H1 (cell line): Measurements from ENCODE around the gene NUPR1. TPM values are rescaled to one million over a fixed set of nuclear protein-coding genes. Genes with fewer than 3 reads are reported as not detected.
A peak's percentile ranks its signal among the peaks of the same experiment; 100 is the strongest.

Experiments used
- CTCF ChIA-PET: fragments of 300-600 bp; sonication (Branson Sonifier 250); formaldehyde crosslinking; loops from one replicate; lab custom pipeline; 2021; ENCODE audit not compliant: partially characterized antibody; lab: Charles Lee
- POLR2A ChIA-PET: fragments of 300-600 bp; sonication (Branson Sonifier 250); formaldehyde crosslinking; loops from one replicate; lab custom pipeline; 2021; ENCODE audit warnings: inconsistent platforms; ENCODE audit not compliant: partially characterized antibody; lab: Charles Lee
- DNase-seq, 2 experiments: peaks; one replicate each; pipeline versions ENCODE4 v3.0.0 to v3.0.0-alpha.2; 2010 to 2022; ENCODE audit warnings: low spot score in 2 of 2, low read depth in 1 of 2, mixed read lengths in 1 of 2
- FAIRE-seq: peaks from 2 replicates; lab custom pipeline; 2011; peaks lifted over from hg19 to GRCh38; lab: Jason Lieb, UNC
- H2AFZ ChIP-seq: 2 replicates; pipeline ENCODE4 v1.8.1; 2012; ENCODE audit warnings: low read length, inconsistent platforms
- H2AK5ac ChIP-seq: 2 replicates; pipeline ENCODE4 v1.6.1; 2013; ENCODE audit warnings: low read depth, low read length
- H2BK120ac ChIP-seq: replicated peaks from 2 replicates; pipeline ENCODE3; 2013; ENCODE audit warnings: low read depth, low read length, inconsistent platforms
- H2BK12ac ChIP-seq: 2 replicates; pipeline ENCODE4 v1.6.1; 2013; ENCODE audit warnings: low read depth, low read length
- H2BK15ac ChIP-seq: 2 replicates; pipeline ENCODE4 v1.6.1; 2013; ENCODE audit warnings: low read length
- H2BK20ac ChIP-seq: 2 replicates; pipeline ENCODE4 v1.6.1; 2013; ENCODE audit warnings: low read length
- H2BK5ac ChIP-seq: 2 replicates; pipeline ENCODE4 v1.6.1; 2013; ENCODE audit warnings: low read depth, low read length
- H3K14ac ChIP-seq: 2 replicates; pipeline ENCODE4 v1.6.1; 2013; ENCODE audit warnings: inconsistent platforms; ENCODE audit not compliant: insufficient read length
- H3K18ac ChIP-seq: 2 replicates; pipeline ENCODE4 v1.6.1; 2013; ENCODE audit warnings: low read length; ENCODE audit errors: extremely low read depth
- H3K23ac ChIP-seq: 2 replicates; pipeline ENCODE4 v1.6.1; 2013; ENCODE audit warnings: inconsistent platforms; ENCODE audit not compliant: insufficient read length
- H3K23me2 ChIP-seq: 2 replicates; pipeline ENCODE4 v1.6.1; 2013; ENCODE audit warnings: low read depth, low read length
- H3K27ac ChIP-seq: 2 replicates; pipeline ENCODE4 v1.6.1; 2011; ENCODE audit warnings: low read depth, low read length, inconsistent platforms
- H3K27me3 ChIP-seq, 4 experiments: replicated peaks in 1 of 4; 1 replicate in 1 of 4; 2 replicates in 3 of 4; pipeline versions ENCODE4 v1.6.1 to v1.8.1; 2011 to 2013; ENCODE audit warnings: low read length in 3 of 4, mild to moderate bottlenecking in 3 of 4, inconsistent platforms in 2 of 4, mixed read lengths in 2 of 4, moderate library complexity in 1 of 4; ENCODE audit not compliant: control insufficient read depth in 3 of 4, insufficient read depth in 3 of 4; ENCODE audit errors: extremely low read depth in 1 of 4
- H3K36me3 ChIP-seq, 4 experiments: 2 replicates each; pipeline versions ENCODE4 v1.6.1 to v1.8.1; 2011 to 2013; ENCODE audit warnings: mild to moderate bottlenecking in 4 of 4, low read length in 3 of 4, moderate library complexity in 2 of 4, control low read depth in 1 of 4, inconsistent platforms in 1 of 4; ENCODE audit not compliant: insufficient read depth in 4 of 4, control insufficient read depth in 2 of 4
- H3K4ac ChIP-seq: replicated peaks from 2 replicates; pipeline ENCODE3; 2013; ENCODE audit warnings: low read length, low read depth, mixed read lengths, inconsistent platforms; ENCODE audit not compliant: insufficient read length
- H3K4me1 ChIP-seq, 4 experiments: replicated peaks in 1 of 4; 1 replicate in 1 of 4; 2 replicates in 3 of 4; pipeline versions ENCODE4 v1.6.1 to v1.8.1; 2011 to 2013; ENCODE audit warnings: low read length in 3 of 4, inconsistent platforms in 2 of 4, mixed read lengths in 1 of 4; ENCODE audit not compliant: insufficient read depth in 4 of 4, control insufficient read depth in 3 of 4
- H3K4me2 ChIP-seq, 2 experiments: 2 replicates each; pipeline versions ENCODE4 v1.6.1 to v1.8.1; 2011 to 2013; ENCODE audit warnings: low read depth in 2 of 2, low read length in 2 of 2, control low read depth in 1 of 2, inconsistent platforms in 1 of 2, mild to moderate bottlenecking in 1 of 2; ENCODE audit not compliant: insufficient read depth in 1 of 2
- H3K4me3 ChIP-seq, 4 experiments: fragments of 200-600, 300-600 bp in 1 of 4; sonication (generic), shearing (Covaris generic), sonication (Bioruptor Twin) in 1 of 4; 2 replicates each; pipeline versions ENCODE4 v1.5.1 to v1.8.1; 2011 to 2016; ENCODE audit warnings: low read length in 4 of 4, low read depth in 3 of 4, control low read depth in 2 of 4, inconsistent platforms in 2 of 4, mild to moderate bottlenecking in 2 of 4, mixed read lengths in 1 of 4, moderate library complexity in 1 of 4; ENCODE audit not compliant: insufficient read depth in 2 of 4; ENCODE audit errors: extremely low read depth in 1 of 4
- H3K56ac ChIP-seq: replicated peaks from 2 replicates; pipeline ENCODE3; 2013; ENCODE audit warnings: low read depth, mild to moderate bottlenecking, mixed read lengths, low read length, inconsistent platforms; ENCODE audit not compliant: insufficient read length
- H3K79me1 ChIP-seq: 2 replicates; pipeline ENCODE4 v1.6.1; 2013; ENCODE audit warnings: low read depth, low read length, control low read depth
- H3K79me2 ChIP-seq, 2 experiments: 2 replicates each; pipeline versions ENCODE4 v1.6.1 to v1.8.1; 2012 to 2013; ENCODE audit warnings: low read length in 2 of 2, mild to moderate bottlenecking in 2 of 2, inconsistent platforms in 1 of 2; ENCODE audit not compliant: insufficient read depth in 2 of 2, control insufficient read depth in 1 of 2
- H3K9ac ChIP-seq, 4 experiments: replicated peaks in 1 of 4; 1 replicate in 1 of 4; 2 replicates in 3 of 4; pipeline versions ENCODE4 v1.6.1 to v1.8.1; 2011 to 2013; ENCODE audit warnings: low read depth in 3 of 4, low read length in 3 of 4, control low read depth in 2 of 4, mild to moderate bottlenecking in 2 of 4, moderate library complexity in 2 of 4, inconsistent platforms in 1 of 4; ENCODE audit errors: extremely low read depth in 1 of 4
- H3K9me3 ChIP-seq, 2 experiments: 2 replicates each; pipeline versions ENCODE4 v1.6.1 to v1.8.1; 2012 to 2013; ENCODE audit warnings: mild to moderate bottlenecking in 2 of 2, moderate library complexity in 2 of 2, control low read depth in 1 of 2, inconsistent platforms in 1 of 2, low read depth in 1 of 2, low read length in 1 of 2, mixed read lengths in 1 of 2; ENCODE audit not compliant: insufficient read depth in 2 of 2
- H4K20me1 ChIP-seq, 2 experiments: replicated peaks in 1 of 2; 2 replicates each; pipeline versions ENCODE3 to v1.8.1; 2011 to 2013; ENCODE audit warnings: inconsistent platforms in 2 of 2, low read length in 2 of 2, mild to moderate bottlenecking in 1 of 2; ENCODE audit not compliant: insufficient read depth in 2 of 2, control insufficient read depth in 1 of 2
- H4K5ac ChIP-seq: 2 replicates; pipeline ENCODE4 v1.6.1; 2013; ENCODE audit warnings: low read length, low read depth, mixed read lengths, inconsistent platforms; ENCODE audit not compliant: insufficient read length
- H4K8ac ChIP-seq: 2 replicates; pipeline ENCODE4 v1.8.0; 2013; ENCODE audit warnings: mild to moderate bottlenecking, moderate library complexity, low read length, inconsistent platforms; ENCODE audit not compliant: insufficient read depth; ENCODE audit errors: extremely low read depth
- H4K91ac ChIP-seq: replicated peaks from 2 replicates; pipeline ENCODE3; 2013; ENCODE audit warnings: low read length, mixed read lengths, inconsistent platforms; ENCODE audit not compliant: insufficient read length
- BRCA1 ChIP-seq: IDR thresholded peaks from 2 replicates; pipeline ENCODE4 v1.6.1; 2012; ENCODE audit warnings: low read depth, low read length, improper control_type of control experiment
- RBBP5 ChIP-seq: IDR thresholded peaks from 2 replicates; pipeline ENCODE4 v1.7.1; 2012; ENCODE audit warnings: low read depth, mild to moderate bottlenecking, inconsistent platforms, low read length, moderate library complexity, borderline replicate concordance
- RFX5 ChIP-seq: IDR thresholded peaks from 2 replicates; pipeline ENCODE4 v1.6.1; 2011; ENCODE audit warnings: low read depth, low read length, improper control_type of control experiment, borderline replicate concordance
- SIRT6 ChIP-seq: IDR thresholded peaks from one replicate; pipeline ENCODE4 v1.7.1; 2012; ENCODE audit warnings: low read length, inconsistent platforms
- TCF12 ChIP-seq: IDR thresholded peaks from 2 replicates; pipeline ENCODE4 v1.6.1; 2011; ENCODE audit warnings: low read depth, mild to moderate bottlenecking, low read length
- WGBS, 2 experiments: shearing (Covaris generic) in 1 of 2; methylation state at CpG; one replicate each; pipeline versions ENCODE4 v1.1.6 to v1.1.7; 2013 to 2015; ENCODE audit warnings: low lambda C conversion rate in 2 of 2, mixed read lengths in 2 of 2, inconsistent platforms in 1 of 2, low coverage in 1 of 2, missing lambda C conversion rate in 1 of 2; ENCODE audit not compliant: insufficient replicate concordance in 2 of 2, insufficient coverage in 1 of 2, insufficient read length in 1 of 2; ENCODE audit errors: extremely low coverage in 1 of 2, missing lambda C conversion rate in 1 of 2; 5-methylcytosine and 5-hydroxymethylcytosine counted together
- polyA plus RNA-seq, 7 experiments: library from polyadenylated mRNA; depleted of rRNA in 3 of 7; stranded (reverse) in 5 of 7; unstranded in 2 of 7; fragments of >200 nt in 5 of 7; fragments of 200-250 nt in 2 of 7; gene quantifications; 1 replicate in 5 of 7; 2 replicates in 1 of 7; 4 replicates in 1 of 7; pipeline versions ENCODE4 v1.2.1 to v1.2.3, GENCODE V29; 2011 to 2013; ENCODE audit warnings: missing spikeins in 2 of 7, mixed read lengths in 2 of 7
- total RNA-seq: library from RNA; stranded (reverse); fragmentation: NEBNext Ultra II Directional; extraction: Animal tissue kit (Norgen Biotek cat#: 25700); gene quantifications from 2 replicates; pipeline ENCODE4 v1.2.1, GENCODE V29; 2021

NUPR1 gene
- total and polyA plus RNA-seq, 2 of the 8 experiments (the other 6 are each of a cell fraction or from before 2014, with no cell fraction given) = 0.17 to 0.20 TPM

- Histone ChIP-seq H3K4ac (no peak overlapping the region), H3K9me3 (no peaks in the 10 kb centered on the region), H4K91ac (no peak overlapping the region), H3K23me2 (no peaks in the 10 kb centered on the region; the same call in 1 of the 2 replicates), H4K20me1 (peaks cover 0 to 2% of the 10 kb centered on the region in 2 experiments), H3K79me2 (peaks cover 0 to 3% of the 10 kb centered on the region in 2 experiments; a peak in 2 of 4 replicates), H3K18ac (no peak overlapping the region), H2AK5ac (no peak overlapping the region), H3K36me3 (no peaks in the 10 kb centered on the region; a peak in 1 of 8 replicates), H4K8ac (no peak overlapping the region), H3K14ac (no peak overlapping the region), H3K79me1 (no peaks in the 10 kb centered on the region; the same call in 1 of the 2 replicates), H3K4me1 (no peaks in the 10 kb centered on the region), H3K9ac (no peak overlapping the region), H3K27ac (no peak overlapping the region), H2BK5ac (no peak overlapping the region), H2BK12ac (no peak overlapping the region), H3K23ac (no peak overlapping the region), H2BK120ac (no peak overlapping the region), H3K4me3 (peak overlapping the region; percentile 21 to 86 (median 47); a peak in 6 of 8 replicates), H4K5ac (no peak overlapping the region), H3K27me3 (no peaks in the 10 kb centered on the region), H2BK15ac (peak overlapping the region; percentile 19; the same call in 1 of the 2 replicates), H2BK20ac (no peak overlapping the region), H3K4me2 (peak overlapping the region; percentile 56 to 67), H2AFZ (no peak overlapping the region), H3K56ac (no peak overlapping the region)
- DNase-seq (no peak), FAIRE-seq (no peak)
- ChIA-PET CTCF (interaction anchor here (0.8 to 1.5 kb wide), 4 partner anchors 11 to 62 kb away, joined by 3 to 5 read pairs (median 4); no protein-coding TSS in a partner anchor), POLR2A (interaction anchor here (1.2 to 2.2 kb wide), 7 partner anchors 11 to 63 kb away, joined by 3 to 9 read pairs (median 5); partner anchors contain the start of genes CLN3 and NUPR1)
- WGBS, 2 experiments = 91% methylated on average over 15 of the region's 15 CpGs; no CpG with 5 or more reads in 1 of the 2 experiments
- TF ChIP-seq TCF12 (no peak), SIRT6 (no peak), BRCA1 (no peak), RBBP5 (no peak), RFX5 (no peak)
Observed at GRCh38 chr16:28554634-28555423, 16.1 kb upstream of the NUPR1 start.
